Measurements from ENCODE around the gene CDH13. TPM values are rescaled to one million over a fixed set of nuclear protein-coding genes. Genes with fewer than 3 reads are reported as not detected.

Gene CDH13
- polyA plus RNA-seq, 2 of the 4 experiments (the other 2 are of a cell fraction), result not detected

GRCh38 chr16:83700918-83701317 lies 1074.1 kb downstream of the CDH13 start:
- DNase-seq (ENCODE audit: low read depth in 1 of 2, low spot score in 1 of 2) (no peak), FAIRE-seq (no peak), ATAC-seq (no peak)
- Histone ChIP-seq H3K9me3 (no peaks in the 10 kb centered on the region), H3K4me2 (no peak overlapping the region), H3K4me1 (no peaks in the 10 kb centered on the region), H3K4me3 (no peak overlapping the region), H3K27ac (no peak overlapping the region)
- whole genome bisulfite sequencing (ENCODE audit: missing lambda C conversion rate), result 16% methylated on average over 5 of the region's 7 CpGs
- TF ChIP-seq HOXB13 (CRISPR knock-in tag; IDR thresholded peaks at IDR 0.05; ENCODE audit: low read depth), result no peak
- CTCF ChIA-PET, result no interaction called here
- POLR2A ChIA-PET, result no interaction called here

- ATAC-seq, result peak; percentile 55 to 66; a peak in 5 of 6 replicates
- H3K27ac ChIP-seq, result no peak overlapping the region
- POLR2A ChIA-PET, result no interaction called here
- CTCF ChIA-PET, result interaction anchor here (1.6 kb wide), 1 partner anchor 13 kb away, joined by 3 read pairs; no protein-coding TSS in a partner anchor
- H3K4me1 ChIP-seq, result no peaks in the 10 kb centered on the region
- TF ChIP-seq HDAC2 (IDR thresholded peaks at IDR 0.05) (no peak), ELK1 (IDR thresholded peaks at IDR 0.05; ENCODE audit: low read depth, low read length) (no peak), KDM5A (IDR thresholded peaks at IDR 0.05) (no peak), ESRRA (IDR thresholded peaks at IDR 0.05; ENCODE audit: borderline replicate concordance, low read length) (no peak), EHMT2 (IDR thresholded peaks at IDR 0.05; ENCODE audit: low read depth) (0 out of 2 replicates have a peak, but pooled peaks have one; percentile 20), BHLHE40 (IDR thresholded peaks at IDR 0.05; ENCODE audit: low read depth, low read length) (no peak), MAZ (IDR thresholded peaks at IDR 0.05; ENCODE audit: borderline replicate concordance, low read depth, low read length) (no peak), FOSL2 (IDR thresholded peaks at IDR 0.05) (no peak), FOSL2 (CRISPR knock-in tag; IDR thresholded peaks at IDR 0.05) (no peak), REST (IDR thresholded peaks at IDR 0.05) (peak; percentile 90), HOXB5 (CRISPR knock-in tag; IDR thresholded peaks at IDR 0.05) (no peak)
- H3K9me3 ChIP-seq, result no peaks in the 10 kb centered on the region
- WGBS (ENCODE audit: missing lambda C conversion rate), result 13% methylated on average over 8 of the region's 9 CpGs
- DNase-seq (ENCODE audit: low read depth in 1 of 2, low spot score in 1 of 2), result peak in 1 of 2 experiments; percentile 29
- no peak overlapping the region for H3K4me2 ChIP-seq
- H3K4me3 ChIP-seq, result no peak overlapping the region
- FAIRE-seq, result no peak
Measured at GRCh38 chr16:83701494-83701893, 1074.7 kb downstream of the CDH13 start.

GRCh38 chr16:83704656-83705055 lies 1077.9 kb downstream of the CDH13 start:
- no peaks in the 10 kb centered on the region for H3K4me1 ChIP-seq
- TF ChIP-seq CEBPB (IDR thresholded peaks at IDR 0.05) (no peak), TP53 (CRISPR knock-in tag; IDR thresholded peaks at IDR 0.05) (no peak), JUN (IDR thresholded peaks at IDR 0.05) (no peak), CBX2 (IDR thresholded peaks at IDR 0.05; ENCODE audit: borderline replicate concordance, low read depth) (no peak), ELK1 (IDR thresholded peaks at IDR 0.05; ENCODE audit: low read depth, low read length) (no peak), EHF (CRISPR knock-in tag; IDR thresholded peaks at IDR 0.05) (no peak), RNF2 (IDR thresholded peaks at IDR 0.05; ENCODE audit: borderline replicate concordance, low read depth) (no peak), NR3C1 (IDR thresholded peaks at IDR 0.05) (no peak), EHMT2 (IDR thresholded peaks at IDR 0.05; ENCODE audit: low read depth) (no peak), MAFK (IDR thresholded peaks at IDR 0.05; ENCODE audit: partially characterized antibody) (no peak), SREBF2 (IDR thresholded peaks at IDR 0.05) (no peak), ZFP36 (IDR thresholded peaks at IDR 0.05; ENCODE audit: borderline replicate concordance, partially characterized antibody) (no peak), POLR2A (IDR thresholded peaks at IDR 0.05; ENCODE audit: low read length) (no peak), RFX5 (IDR thresholded peaks at IDR 0.05) (no peak), FOXS1 (CRISPR knock-in tag; IDR thresholded peaks at IDR 0.05) (no peak), FOSB (CRISPR knock-in tag; IDR thresholded peaks at IDR 0.05) (no peak)
- H3K4me3 ChIP-seq, result no peak overlapping the region
- DNase-seq (ENCODE audit: low read depth in 1 of 2, low spot score in 1 of 2), result no peak
- no peak for FAIRE-seq
- H3K4me2 ChIP-seq, result no peak overlapping the region
- ChIA-PET POLR2A (no interaction called here), CTCF (interaction anchor here (1.2 kb wide), 1 partner anchor 9 kb away, joined by 3 read pairs; no protein-coding TSS in a partner anchor)
- ATAC-seq, result no peak
- no peaks in the 10 kb centered on the region for H3K9me3 ChIP-seq
- H3K27ac ChIP-seq, result no peak overlapping the region
